K562 (cell line): ENCODE data around the gene CBX1. TPM values are rescaled to one million over a fixed set of nuclear protein-coding genes. Genes with fewer than 3 reads are reported as not detected.

ENCODE experiments used
- ATAC-seq: fragments of 200-7000 bp; cut with Tn5 transposase; 3 replicates; pipeline ENCODE4 v1.9.1; 2020; ENCODE audit warnings: moderate library complexity
- BruUV-seq: library from RNA; stranded (reverse); fragments of 400-500 nt; replicated peaks from 2 replicates; lab custom pipeline; 2021; lab: Mats Ljungman, UMichigan
- CTCF ChIA-PET: fragments of 300-600 bp; formaldehyde crosslinking; extraction: SDS; loops from one replicate; lab custom pipeline; 2021; ENCODE audit warnings: low intra/inter-chr PET ratio; lab: Yijun Ruan, JAX
- POLR2A ChIA-PET: fragments of 300-600, 350-650 bp; sonication (Branson Sonifier 250); formaldehyde crosslinking; extraction: SDS; loops from one replicate; lab custom pipeline; 2021; ENCODE audit warnings: antibody characterized with exemption, inconsistent platforms; lab: Yijun Ruan, JAX
- DNase-seq, 4 experiments: peaks; one replicate each; pipeline versions ENCODE4 v3.0.0 to v3.0.0-alpha.2; 2011 to 2018; ENCODE audit warnings: low spot score in 3 of 4, mixed read lengths in 3 of 4; ENCODE audit errors: extremely low read depth in 1 of 4
- FAIRE-seq: peaks from 2 replicates; lab custom pipeline; 2011; peaks lifted over from hg19 to GRCh38; lab: Jason Lieb, UNC
- H2AFZ ChIP-seq: 2 replicates; pipeline ENCODE4 v1.6.0; 2011; ENCODE audit warnings: low read depth, low read length, control low read depth, inconsistent platforms
- H3K27ac ChIP-seq: fragments of 200-600 bp; 3 replicates; pipeline ENCODE4 v1.8.0; 2011; ENCODE audit warnings: low read depth, mild to moderate bottlenecking, control low read depth, inconsistent platforms, low read length, moderate library complexity, mixed read lengths; ENCODE audit errors: extremely low read depth
- H3K27me3 ChIP-seq, 2 experiments: fragments of 300-600 bp in 1 of 2; 2 replicates in 1 of 2; 3 replicates in 1 of 2; pipeline versions ENCODE4 v1.6.0 to v1.8.0; 2011; ENCODE audit warnings: inconsistent platforms in 2 of 2, low read length in 2 of 2, mild to moderate bottlenecking in 1 of 2, mixed read lengths in 1 of 2, moderate library complexity in 1 of 2; ENCODE audit not compliant: control insufficient read depth in 2 of 2, insufficient read depth in 2 of 2
- H3K36me3 ChIP-seq: fragments of 300-600 bp; 3 replicates; pipeline ENCODE4 v1.8.0; 2011; ENCODE audit warnings: mild to moderate bottlenecking, low read length, inconsistent platforms; ENCODE audit not compliant: control insufficient read depth, insufficient read depth
- H3K4me1 ChIP-seq, 2 experiments: fragments of 200-600 bp in 1 of 2; replicated peaks in 1 of 2; 2 replicates in 1 of 2; 3 replicates in 1 of 2; pipeline versions ENCODE4 v1.5.1 to v1.8.0; 2011; ENCODE audit warnings: inconsistent platforms in 2 of 2, low read length in 2 of 2, mild to moderate bottlenecking in 1 of 2, mixed read lengths in 1 of 2, moderate library complexity in 1 of 2; ENCODE audit not compliant: control insufficient read depth in 2 of 2, insufficient read depth in 2 of 2
- H3K4me2 ChIP-seq: 2 replicates; pipeline ENCODE4 v1.6.1; 2011; ENCODE audit warnings: low read length, control low read depth, inconsistent platforms, mixed read lengths; ENCODE audit not compliant: insufficient read depth
- H3K4me3 ChIP-seq: fragments of 200-600 bp; sonication (generic), shearing (Covaris generic); 2 replicates; pipeline ENCODE4 v1.5.1; 2016; ENCODE audit warnings: control low read depth, inconsistent platforms
- H3K79me2 ChIP-seq: fragments of 200-600 bp; 3 replicates; pipeline ENCODE4 v1.8.0; 2011; ENCODE audit warnings: low read length, inconsistent platforms; ENCODE audit not compliant: control insufficient read depth, insufficient read depth
- H3K9ac ChIP-seq, 2 experiments: 2 replicates each; pipeline versions ENCODE4 v1.6.0 to v1.6.1; 2011; ENCODE audit warnings: low read depth in 2 of 2, low read length in 2 of 2, control low read depth in 1 of 2, inconsistent platforms in 1 of 2, mild to moderate bottlenecking in 1 of 2, mixed read lengths in 1 of 2; ENCODE audit not compliant: insufficient read depth in 1 of 2
- H3K9me1 ChIP-seq: one replicate; pipeline ENCODE4 v1.6.0; 2011; ENCODE audit warnings: inconsistent platforms, mild to moderate bottlenecking, low read length, moderate library complexity; ENCODE audit not compliant: control insufficient read depth, insufficient read depth
- H3K9me3 ChIP-seq: replicated peaks from 2 replicates; pipeline ENCODE4 v1.5.1; 2011; ENCODE audit warnings: low read depth, low read length, inconsistent platforms; ENCODE audit not compliant: control insufficient read depth, insufficient read depth
- H4K20me1 ChIP-seq: replicated peaks from 2 replicates; pipeline ENCODE4 v1.6.1; 2011; ENCODE audit warnings: low read length, inconsistent platforms, mixed read lengths; ENCODE audit not compliant: control insufficient read depth, insufficient read depth
- WGBS: fragments of 100-300 bp; shearing (Covaris generic); methylation state at CpG from one replicate; pipeline ENCODE4 v1.1.6; 2016; ENCODE audit warnings: low coverage, mixed read lengths; ENCODE audit not compliant: insufficient coverage; ENCODE audit errors: missing lambda C conversion rate; 5-methylcytosine and 5-hydroxymethylcytosine counted together
- in situ Hi-C: fragments of 300-500 bp; cut with MboI; formaldehyde crosslinking; loops from 4 replicates; pipeline ENCODE4 v1.15.0; 2018; ENCODE audit warnings: inconsistent platforms, mixed read lengths
- intact Hi-C: fragments of 100-400 bp; cut with micrococcal nuclease; formaldehyde crosslinking; loops from 2 replicates; pipeline ENCODE4 v1.14.2; 2022
- polyA plus RNA-seq, 8 experiments: library from polyadenylated mRNA; depleted of rRNA in 4 of 8; stranded (reverse) in 5 of 8; unstranded in 3 of 8; fragments of >200 nt; fragmentation: Nextera tagmentation in 2 of 8; fragmentation: Illumina TruSeq in 1 of 8; extraction: Ambion mirVana in 2 of 8; extraction: Trizol in 1 of 8; gene quantifications; 2 replicates each; pipeline versions ENCODE4 v1.2.1 to v1.2.3, GENCODE V29; 2011 to 2014; ENCODE audit warnings: inconsistent platforms in 1 of 8, missing spikeins in 1 of 8
- total RNA-seq, 7 experiments: library from RNA; depleted of rRNA in 6 of 7; stranded (reverse); fragments of >200 nt in 6 of 7; fragmentation: Illumina TruSeq in 2 of 7; extraction: Trizol in 2 of 7; gene quantifications; 2 replicates each; pipeline versions ENCODE4 v1.2.1 to v1.2.3, GENCODE V29; 2011 to 2021; ENCODE audit warnings: low replicate concordance in 1 of 7
- TF ChIP-seq, protein P1 (sequence below): IDR thresholded peaks from 3 replicates; pipeline ENCODE4 v1.6.1; 2011; ENCODE audit warnings: borderline replicate concordance, mild to moderate bottlenecking, moderate library complexity; ENCODE audit not compliant: insufficient read length; ENCODE audit errors: extremely low read depth
- TF ChIP-seq, protein P2 (sequence below): fragments of 250-450 bp; sonication (Bioruptor Pico); IDR thresholded peaks from 2 replicates; pipeline ENCODE4 v1.5.0; 2021

The CBX1 gene
- total and polyA plus RNA-seq, 9 of the 15 experiments (the other 6 are each of a cell fraction or from before 2014, with no cell fraction given): 10.6 to 95.7 (median 52.7) TPM

DNA sequence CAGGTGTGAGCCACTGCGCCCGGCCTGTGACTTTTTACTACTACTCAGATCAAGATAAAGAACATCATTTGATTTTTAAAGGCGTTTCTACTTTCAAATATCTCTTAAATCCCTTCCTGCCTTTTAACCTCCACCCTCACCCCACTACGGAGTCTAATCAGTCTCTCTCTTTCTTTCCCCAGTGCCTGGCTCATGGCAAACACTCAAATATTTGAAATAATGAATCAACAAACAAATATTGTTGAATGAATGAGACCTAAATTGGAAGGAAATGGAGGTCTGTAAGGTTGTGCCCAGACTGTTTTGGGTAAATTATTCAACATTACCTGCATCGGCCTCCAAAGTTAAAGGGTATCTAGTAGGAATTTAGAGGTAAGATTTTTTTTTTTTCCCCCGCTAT is 78.4 kb downstream of the CBX1 start:
- no peak overlapping the region for H3K4me2 ChIP-seq
- FAIRE-seq: no peak
- 36% methylated on average over 6 of the region's 6 CpGs for WGBS
- no TSS peak for BruUV-seq
- peaks cover 25 to 39% of the 10 kb centered on the region in 2 experiments; a peak in 4 of 5 replicates for H3K4me1 ChIP-seq
- ChIA-PET CTCF (no interaction called here), POLR2A (no interaction called here)
- no peak overlapping the region for H3K27ac ChIP-seq
- no peaks in the 10 kb centered on the region for H3K27me3 ChIP-seq
- H3K9ac ChIP-seq: no peak overlapping the region
- no peaks in the 10 kb centered on the region for H4K20me1 ChIP-seq
- no peaks in the 10 kb centered on the region for H3K9me1 ChIP-seq
- no peaks in the 10 kb centered on the region for H3K79me2 ChIP-seq
- H3K36me3 ChIP-seq: no peaks in the 10 kb centered on the region
- TF ChIP-seq, protein P1, sequence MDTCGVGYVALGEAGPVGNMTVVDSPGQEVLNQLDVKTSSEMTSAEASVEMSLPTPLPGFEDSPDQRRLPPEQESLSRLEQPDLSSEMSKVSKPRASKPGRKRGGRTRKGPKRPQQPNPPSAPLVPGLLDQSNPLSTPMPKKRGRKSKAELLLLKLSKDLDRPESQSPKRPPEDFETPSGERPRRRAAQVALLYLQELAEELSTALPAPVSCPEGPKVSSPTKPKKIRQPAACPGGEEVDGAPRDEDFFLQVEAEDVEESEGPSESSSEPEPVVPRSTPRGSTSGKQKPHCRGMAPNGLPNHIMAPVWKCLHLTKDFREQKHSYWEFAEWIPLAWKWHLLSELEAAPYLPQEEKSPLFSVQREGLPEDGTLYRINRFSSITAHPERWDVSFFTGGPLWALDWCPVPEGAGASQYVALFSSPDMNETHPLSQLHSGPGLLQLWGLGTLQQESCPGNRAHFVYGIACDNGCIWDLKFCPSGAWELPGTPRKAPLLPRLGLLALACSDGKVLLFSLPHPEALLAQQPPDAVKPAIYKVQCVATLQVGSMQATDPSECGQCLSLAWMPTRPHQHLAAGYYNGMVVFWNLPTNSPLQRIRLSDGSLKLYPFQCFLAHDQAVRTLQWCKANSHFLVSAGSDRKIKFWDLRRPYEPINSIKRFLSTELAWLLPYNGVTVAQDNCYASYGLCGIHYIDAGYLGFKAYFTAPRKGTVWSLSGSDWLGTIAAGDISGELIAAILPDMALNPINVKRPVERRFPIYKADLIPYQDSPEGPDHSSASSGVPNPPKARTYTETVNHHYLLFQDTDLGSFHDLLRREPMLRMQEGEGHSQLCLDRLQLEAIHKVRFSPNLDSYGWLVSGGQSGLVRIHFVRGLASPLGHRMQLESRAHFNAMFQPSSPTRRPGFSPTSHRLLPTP: no peak
- TF ChIP-seq, protein P2, sequence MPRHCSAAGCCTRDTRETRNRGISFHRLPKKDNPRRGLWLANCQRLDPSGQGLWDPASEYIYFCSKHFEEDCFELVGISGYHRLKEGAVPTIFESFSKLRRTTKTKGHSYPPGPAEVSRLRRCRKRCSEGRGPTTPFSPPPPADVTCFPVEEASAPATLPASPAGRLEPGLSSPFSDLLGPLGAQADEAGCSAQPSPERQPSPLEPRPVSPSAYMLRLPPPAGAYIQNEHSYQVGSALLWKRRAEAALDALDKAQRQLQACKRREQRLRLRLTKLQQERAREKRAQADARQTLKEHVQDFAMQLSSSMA (CRISPR knock-in tag): no peak
- intact Hi-C loops: loop anchor here (10.0 kb wide), 1 partner anchor 232 kb away; no protein-coding TSS in a partner anchor
- no peak for DNase-seq
- no peak overlapping the region for H3K4me3 ChIP-seq
- H2AFZ ChIP-seq: no peak overlapping the region
- in situ Hi-C loops: no loop called here
- ATAC-seq: no peak
- H3K9me3 ChIP-seq: no peaks in the 10 kb centered on the region
